ENCODE data around the gene RASGRF1.
"Not testable (repeated sequence)": the region's sequence is repeated elsewhere in the genome, so short reads cannot be mapped to it uniquely, and the experiment has no call there.

The RASGRF1 gene

GRCh38 chr15:78999636-79000035, 90.9 kb downstream of the RASGRF1 start:
- WGBS, 2 experiments = 53 to 59% methylated on average over 11 of the region's 11 CpGs
- Histone ChIP-seq H3K4me3 (ENCODE audit: insufficient read depth, low read depth, low read length) (no peak overlapping the region), H3K9me3 (ENCODE audit: control insufficient read depth, low read length) (no peaks in the 10 kb centered on the region), H3K4me1 (ENCODE audit: control insufficient read depth, insufficient read depth, low read length) (peaks cover 26% of the 10 kb centered on the region), H3K27me3 (ENCODE audit: control insufficient read depth, insufficient read depth, low read length, poor library complexity, severe bottlenecking) (no peaks in the 10 kb centered on the region), H3K36me3 (ENCODE audit: control insufficient read depth, insufficient read depth, low read length) (no peaks in the 10 kb centered on the region), H3K27ac (ENCODE audit: insufficient read depth, low read depth, low read length, poor library complexity, severe bottlenecking) (no peak overlapping the region)

GRCh38 chr15:78998526-78998925, 92.1 kb downstream of the RASGRF1 start:
- H3K4me3 ChIP-seq (ENCODE audit: insufficient read depth, low read depth, low read length) = no peak overlapping the region
- H3K4me1 ChIP-seq (ENCODE audit: control insufficient read depth, insufficient read depth, low read length) = peaks cover 26% of the 10 kb centered on the region
- 95 to 96% methylated on average over 8 of the region's 8 CpGs for WGBS, 2 experiments
- H3K9me3 ChIP-seq (ENCODE audit: control insufficient read depth, low read length) = no peaks in the 10 kb centered on the region
- H3K36me3 ChIP-seq (ENCODE audit: control insufficient read depth, insufficient read depth, low read length) = no peaks in the 10 kb centered on the region
- H3K27me3 ChIP-seq (ENCODE audit: control insufficient read depth, insufficient read depth, low read length, poor library complexity, severe bottlenecking) = no peaks in the 10 kb centered on the region
- H3K27ac ChIP-seq (ENCODE audit: insufficient read depth, low read depth, low read length, poor library complexity, severe bottlenecking) = no peak overlapping the region

GRCh38 chr15:78997981-78998499, 92.5 kb downstream of the RASGRF1 start:
- H3K27me3 ChIP-seq (ENCODE audit: control insufficient read depth, insufficient read depth, low read length, poor library complexity, severe bottlenecking) = no peaks in the 10 kb centered on the region
- H3K4me3 ChIP-seq (ENCODE audit: insufficient read depth, low read depth, low read length) = no peak overlapping the region
- H3K27ac ChIP-seq (ENCODE audit: insufficient read depth, low read depth, low read length, poor library complexity, severe bottlenecking) = no peak overlapping the region
- WGBS, 2 experiments = 87 to 89% methylated on average over 8 of the region's 8 CpGs
- no peaks in the 10 kb centered on the region for H3K36me3 ChIP-seq (ENCODE audit: control insufficient read depth, insufficient read depth, low read length)
- peaks cover 26% of the 10 kb centered on the region for H3K4me1 ChIP-seq (ENCODE audit: control insufficient read depth, insufficient read depth, low read length)
- no peaks in the 10 kb centered on the region for H3K9me3 ChIP-seq (ENCODE audit: control insufficient read depth, low read length)

GRCh38 chr15:78996894-78997275, 93.7 kb downstream of the RASGRF1 start:
- peaks cover 26% of the 10 kb centered on the region for H3K4me1 ChIP-seq (ENCODE audit: control insufficient read depth, insufficient read depth, low read length)
- H3K27me3 ChIP-seq (ENCODE audit: control insufficient read depth, insufficient read depth, low read length, poor library complexity, severe bottlenecking) = no peaks in the 10 kb centered on the region
- no peak overlapping the region for H3K4me3 ChIP-seq (ENCODE audit: insufficient read depth, low read depth, low read length)
- no peaks in the 10 kb centered on the region for H3K9me3 ChIP-seq (ENCODE audit: control insufficient read depth, low read length)
- H3K36me3 ChIP-seq (ENCODE audit: control insufficient read depth, insufficient read depth, low read length) = no peaks in the 10 kb centered on the region
- H3K27ac ChIP-seq (ENCODE audit: insufficient read depth, low read depth, low read length, poor library complexity, severe bottlenecking) = no peak overlapping the region
- WGBS, 2 experiments = 90 to 93% methylated on average over 6 of the region's 6 CpGs

- Histone ChIP-seq H3K27me3 (ENCODE audit: control insufficient read depth, insufficient read depth, low read length, poor library complexity, severe bottlenecking) (no peaks in the 10 kb centered on the region), H3K4me3 (ENCODE audit: insufficient read depth, low read depth, low read length) (no peak overlapping the region), H3K4me1 (ENCODE audit: control insufficient read depth, insufficient read depth, low read length) (peaks cover 26% of the 10 kb centered on the region), H3K27ac (ENCODE audit: insufficient read depth, low read depth, low read length, poor library complexity, severe bottlenecking) (no peak overlapping the region), H3K9me3 (ENCODE audit: control insufficient read depth, low read length) (no peaks in the 10 kb centered on the region), H3K36me3 (ENCODE audit: control insufficient read depth, insufficient read depth, low read length) (no peaks in the 10 kb centered on the region)
- 67 to 71% methylated on average over 22 of the region's 22 CpGs for WGBS, 2 experiments
Observed at GRCh38 chr15:78995921-78996893, 94.4 kb downstream of the RASGRF1 start.

- not testable (repeated sequence) for H3K4me3 ChIP-seq (ENCODE audit: insufficient read depth, low read depth, low read length); H3K27me3 ChIP-seq (ENCODE audit: control insufficient read depth, insufficient read depth, low read length, poor library complexity, severe bottlenecking); H3K36me3 ChIP-seq (ENCODE audit: control insufficient read depth, insufficient read depth, low read length); H3K27ac ChIP-seq (ENCODE audit: insufficient read depth, low read depth, low read length, poor library complexity, severe bottlenecking); H3K9me3 ChIP-seq (ENCODE audit: control insufficient read depth, low read length)
- WGBS, 2 experiments = 76 to 83% methylated on average over 6 of the region's 6 CpGs
- H3K4me1 ChIP-seq (ENCODE audit: control insufficient read depth, insufficient read depth, low read length) = peaks cover 18% of the 10 kb centered on the region
Observed at GRCh38 chr15:78995161-78995560, 95.4 kb downstream of the RASGRF1 start.

- Histone ChIP-seq H3K27me3 (ENCODE audit: control insufficient read depth, insufficient read depth, low read length, poor library complexity, severe bottlenecking) (no peaks in the 10 kb centered on the region), H3K27ac (ENCODE audit: insufficient read depth, low read depth, low read length, poor library complexity, severe bottlenecking) (no peak overlapping the region), H3K36me3 (ENCODE audit: control insufficient read depth, insufficient read depth, low read length) (no peaks in the 10 kb centered on the region), H3K4me1 (ENCODE audit: control insufficient read depth, insufficient read depth, low read length) (peaks cover 11% of the 10 kb centered on the region), H3K4me3 (ENCODE audit: insufficient read depth, low read depth, low read length) (no peak overlapping the region), H3K9me3 (ENCODE audit: control insufficient read depth, low read length) (no peaks in the 10 kb centered on the region)
- WGBS, 2 experiments = 75 to 76% methylated on average over 10 of the region's 10 CpGs
Observed at GRCh38 chr15:78993931-78994530, 96.5 kb downstream of the RASGRF1 start.

- no peaks in the 10 kb centered on the region for H3K27me3 ChIP-seq (ENCODE audit: control insufficient read depth, insufficient read depth, low read length, poor library complexity, severe bottlenecking)
- H3K27ac ChIP-seq (ENCODE audit: insufficient read depth, low read depth, low read length, poor library complexity, severe bottlenecking) = no peak overlapping the region
- no peak overlapping the region for H3K4me3 ChIP-seq (ENCODE audit: insufficient read depth, low read depth, low read length)
- H3K36me3 ChIP-seq (ENCODE audit: control insufficient read depth, insufficient read depth, low read length) = no peaks in the 10 kb centered on the region
- WGBS, 2 experiments = 90 to 93% methylated on average over 4 of the region's 4 CpGs
- H3K4me1 ChIP-seq (ENCODE audit: control insufficient read depth, insufficient read depth, low read length) = peaks cover 11% of the 10 kb centered on the region
- H3K9me3 ChIP-seq (ENCODE audit: control insufficient read depth, low read length) = no peaks in the 10 kb centered on the region
Observed at GRCh38 chr15:78993257-78993930, 97.2 kb downstream of the RASGRF1 start.

GRCh38 chr15:78992416-78993256, 97.9 kb downstream of the RASGRF1 start:
- Histone ChIP-seq H3K4me3 (ENCODE audit: insufficient read depth, low read depth, low read length) (no peak overlapping the region), H3K27ac (ENCODE audit: insufficient read depth, low read depth, low read length, poor library complexity, severe bottlenecking) (no peak overlapping the region), H3K36me3 (ENCODE audit: control insufficient read depth, insufficient read depth, low read length) (no peaks in the 10 kb centered on the region), H3K9me3 (ENCODE audit: control insufficient read depth, low read length) (no peaks in the 10 kb centered on the region), H3K4me1 (ENCODE audit: control insufficient read depth, insufficient read depth, low read length) (peaks cover 11% of the 10 kb centered on the region), H3K27me3 (ENCODE audit: control insufficient read depth, insufficient read depth, low read length, poor library complexity, severe bottlenecking) (no peaks in the 10 kb centered on the region)
- 92 to 95% methylated on average over 17 of the region's 17 CpGs for WGBS, 2 experiments

All from ectodermal cell (in vitro differentiated cells).